ENCODE data around the gene WNT3. TPM values are rescaled to one million over a fixed set of nuclear protein-coding genes. Genes with fewer than 3 reads are reported as not detected.

Gene WNT3
- total and polyA plus RNA-seq, 2 donors (not counting 1 experiment from before 2014, with no cell fraction given) = 0.86 to 1.4 TPM

- CTCF ChIA-PET = no interaction called here
- Mint-ChIP-seq H3K27me3 (peaks cover 38% of the 10 kb centered on the region), H3K9me3 (ENCODE audit: insufficient read depth) (no peaks in the 10 kb centered on the region), H3K4me3 (no peak overlapping the region), H3K4me1 (no peaks in the 10 kb centered on the region), H3K27ac (peak overlapping the region; percentile 26)
- Histone ChIP-seq H3K4me1 (ENCODE audit: control insufficient read depth in 2 of 2, insufficient read depth in 2 of 2, low read length in 2 of 2) (peaks cover 0 to under 1% of the 10 kb centered on the region in 2 donors), H3K27me3 (replicated peaks in 1 of 4; ENCODE audit: control extremely low read depth in 1 of 4, control insufficient read depth in 3 of 4, insufficient read depth in 4 of 4, low read length in 3 of 4) (peaks cover 0 to 38% (median 15%) of the 10 kb centered on the region in 4 experiments), H3K36me3 (replicated peaks in 1 of 2; ENCODE audit: control extremely low read depth in 1 of 2, control insufficient read depth in 1 of 2, extremely low read depth in 1 of 2, insufficient read depth in 2 of 2, low read length in 1 of 2) (no peaks in the 10 kb centered on the region), H4K20me1 (ENCODE audit: control insufficient read depth, insufficient read depth, low read length, poor library complexity, severe bottlenecking) (no peaks in the 10 kb centered on the region), H2AFZ (ENCODE audit: insufficient read depth, low read depth, low read length, poor library complexity, severe bottlenecking) (no peak overlapping the region), H3K9me3 (ENCODE audit: control extremely low read depth in 1 of 3, control insufficient read depth in 2 of 3, insufficient read depth in 1 of 3, low read length in 2 of 3) (no peaks in the 10 kb centered on the region), H3K27ac (ENCODE audit: low read length in 2 of 2) (no peak overlapping the region), H3K4me3 (ENCODE audit: control extremely low read depth in 1 of 5, extremely low read depth in 1 of 5, insufficient read depth in 1 of 5, low read depth in 2 of 5, low read length in 4 of 5) (no peak overlapping the region), H3K9ac (ENCODE audit: low read length) (no peak overlapping the region), H3K4me2 (replicated peaks; ENCODE audit: low read depth, low read length, poor library complexity, severe bottlenecking) (no peak overlapping the region), H3K79me2 (ENCODE audit: control insufficient read depth, insufficient read depth, low read length) (no peaks in the 10 kb centered on the region)
- POLR2A ChIA-PET = no interaction called here
- DNase-seq (no peak), ATAC-seq (ENCODE audit: low read depth) (no peak)
- TF ChIP-seq EZH2 (IDR thresholded peaks at IDR 0.05; ENCODE audit: borderline replicate concordance, insufficient read depth, low read depth, low read length, poor library complexity, severe bottlenecking) = no peak
- TF ChIP-seq CTCF (IDR thresholded peaks at IDR 0.05) = no peak
- WGBS (ENCODE audit: insufficient coverage) = 90% methylated on average over 9 of the region's 10 CpGs
- intact Hi-C loops (cut with micrococcal nuclease) = no loop called here
Observed at GRCh38 chr17:46810837-46811236, 7.7 kb downstream of the WNT3 start.

- ChIA-PET CTCF (interaction anchor here (0.9 kb wide), 1 partner anchor 11 kb away, joined by 4 read pairs; no protein-coding TSS in a partner anchor), POLR2A (no interaction called here)
- Histone ChIP-seq H3K79me2 (ENCODE audit: control insufficient read depth, insufficient read depth, low read length) (no peaks in the 10 kb centered on the region), H3K9me3 (ENCODE audit: control extremely low read depth in 1 of 3, control insufficient read depth in 2 of 3, insufficient read depth in 1 of 3, low read length in 2 of 3) (no peaks in the 10 kb centered on the region), H3K27ac (ENCODE audit: low read length in 2 of 2) (no peak overlapping the region), H3K4me2 (replicated peaks; ENCODE audit: low read depth, low read length, poor library complexity, severe bottlenecking) (no peak overlapping the region), H3K36me3 (replicated peaks in 1 of 2; ENCODE audit: control extremely low read depth in 1 of 2, control insufficient read depth in 1 of 2, extremely low read depth in 1 of 2, insufficient read depth in 2 of 2, low read length in 1 of 2) (no peaks in the 10 kb centered on the region), H3K4me1 (ENCODE audit: control insufficient read depth in 2 of 2, insufficient read depth in 2 of 2, low read length in 2 of 2) (no peaks in the 10 kb centered on the region), H2AFZ (ENCODE audit: insufficient read depth, low read depth, low read length, poor library complexity, severe bottlenecking) (no peak overlapping the region), H3K4me3 (ENCODE audit: control extremely low read depth in 1 of 5, extremely low read depth in 1 of 5, insufficient read depth in 1 of 5, low read depth in 2 of 5, low read length in 4 of 5) (no peak overlapping the region), H3K9ac (ENCODE audit: low read length) (no peak overlapping the region), H3K27me3 (replicated peaks in 1 of 4; ENCODE audit: control extremely low read depth in 1 of 4, control insufficient read depth in 3 of 4, insufficient read depth in 4 of 4, low read length in 3 of 4) (peaks cover 0 to 21% (median 6%) of the 10 kb centered on the region in 4 experiments), H4K20me1 (ENCODE audit: control insufficient read depth, insufficient read depth, low read length, poor library complexity, severe bottlenecking) (no peaks in the 10 kb centered on the region)
- WGBS (ENCODE audit: insufficient coverage) = 87% methylated on average over 8 of the region's 8 CpGs
- Mint-ChIP-seq H3K4me3 (no peak overlapping the region), H3K4me1 (no peaks in the 10 kb centered on the region), H3K9me3 (ENCODE audit: insufficient read depth) (no peaks in the 10 kb centered on the region), H3K27me3 (peaks cover 30% of the 10 kb centered on the region), H3K27ac (no peak overlapping the region)
- TF ChIP-seq CTCF (IDR thresholded peaks at IDR 0.05) = no peak
- no peak for TF ChIP-seq EZH2 (IDR thresholded peaks at IDR 0.05; ENCODE audit: borderline replicate concordance, insufficient read depth, low read depth, low read length, poor library complexity, severe bottlenecking)
- DNase-seq (no peak), ATAC-seq (ENCODE audit: low read depth) (no peak)
- intact Hi-C loops (cut with micrococcal nuclease) = no loop called here
Observed at GRCh38 chr17:46809110-46809571, 9.4 kb downstream of the WNT3 start.
